HEK293 (cell line): ENCODE measurements around the gene DOCK3.

Experiments
- ZNF747 ChIP-seq: fragments of 450-650 bp; formaldehyde crosslinking; IDR thresholded peaks from 2 replicates; pipeline ENCODE4 v1.5.1; 2016; ENCODE audit warnings: missing biosample characterization, missing genetic modification characterization
- ZSCAN30 ChIP-seq: fragments of 450-650 bp; IDR thresholded peaks from 2 replicates; pipeline ENCODE4 v1.5.1; 2018; ENCODE audit warnings: missing biosample characterization, mild to moderate bottlenecking, missing genetic modification characterization, moderate library complexity

- TF ChIP-seq ZNF747 (no peak), ZSCAN30 (no peak)
These were observed 255.9 kb downstream of the DOCK3 start for GRCh38 chr3:50930371-50931208.
